Measurements from ENCODE around the gene STH. TPM values are rescaled to one million over a fixed set of nuclear protein-coding genes. Genes with fewer than 3 reads are reported as not detected.

The STH gene
- total and polyA plus RNA-seq, 10 of the 15 experiments (the other 5 are each of a cell fraction or from before 2014, with no cell fraction given) = not detected

GRCh38 chr17:46031440-46031839, 32.4 kb downstream of the STH start (continued):
- no peak for TF ChIP-seq CREB1 (IDR thresholded peaks at IDR 0.05; ENCODE audit: low read depth)
- TF ChIP-seq IRF4 (IDR thresholded peaks at IDR 0.05; ENCODE audit: low read depth, low read length) = no peak
- TF ChIP-seq BCLAF1 (IDR thresholded peaks at IDR 0.05) = no peak
- no peak for TF ChIP-seq NR2C2 (IDR thresholded peaks at IDR 0.05; ENCODE audit: borderline replicate concordance, control insufficient read depth, insufficient read length, low read depth)
- TF ChIP-seq RB1 (IDR thresholded peaks at IDR 0.05; ENCODE audit: borderline replicate concordance) = no peak
- no peak for TF ChIP-seq TCF3 (IDR thresholded peaks at IDR 0.05; ENCODE audit: borderline replicate concordance, insufficient read depth, low read depth, low read length)
- TF ChIP-seq BMI1 (IDR thresholded peaks at IDR 0.05; ENCODE audit: borderline replicate concordance) = no peak
- TF ChIP-seq PAX8 (IDR thresholded peaks at IDR 0.05) = no peak
- no peak for TF ChIP-seq USF2 (IDR thresholded peaks at IDR 0.05; ENCODE audit: borderline replicate concordance, low read depth, low read length)
- TF ChIP-seq ZSCAN29 (IDR thresholded peaks at IDR 0.05) = no peak

GRCh38 chr17:46031920-46032319, 32.9 kb downstream of the STH start:
- H4K20me1 ChIP-seq (ENCODE audit: control insufficient read depth, insufficient read depth) = no peaks in the 10 kb centered on the region
- H2AFZ ChIP-seq (ENCODE audit: control insufficient read depth, low read depth, low read length) = no peak overlapping the region
- H3K79me2 ChIP-seq (ENCODE audit: control insufficient read depth, insufficient read depth, low read length) = no peaks in the 10 kb centered on the region
- no peak overlapping the region for H3K4me2 ChIP-seq (ENCODE audit: control insufficient read depth, insufficient read depth)
- H3K27me3 ChIP-seq (replicated peaks in 1 of 2; ENCODE audit: control insufficient read depth in 2 of 2, insufficient read depth in 2 of 2, low read length in 1 of 2) = no peaks in the 10 kb centered on the region
- ChIA-PET RAD21 (ENCODE audit: unreplicated experiment) (no interaction called here), CTCF (interaction anchor here (0.6 kb wide), 1 partner anchor 30 kb away, joined by 3 read pairs; no protein-coding TSS in a partner anchor), SMC1A (ENCODE audit: uncharacterized antibody, unreplicated experiment) (no interaction called here), POLR2A (no interaction called here)
- 93% methylated on average over 8 of the region's 8 CpGs for WGBS (ENCODE audit: insufficient coverage, insufficient replicate concordance, low lambda C conversion rate, missing lambda C conversion rate)
- in situ Hi-C loops (cut with MboI) = no loop called here
- peaks cover 26 to 43% of the 10 kb centered on the region in 2 experiments for H3K36me3 ChIP-seq (ENCODE audit: control insufficient read depth in 2 of 2, insufficient read depth in 2 of 2, low read length in 1 of 2)
- intact Hi-C loops (cut with micrococcal nuclease; ENCODE audit: unreplicated experiment) = no loop called here
- H3K4me1 ChIP-seq (ENCODE audit: control insufficient read depth, insufficient read depth, low read length) = peaks cover 15% of the 10 kb centered on the region
- no peak overlapping the region for H3K27ac ChIP-seq (ENCODE audit: control insufficient read depth, insufficient read depth)
- no peak overlapping the region for H3K4me3 ChIP-seq
- ATAC-seq (no peak), FAIRE-seq (no peak), DNase-seq (ENCODE audit: low read depth, low spot score) (no peak)
- no TSS peak for BruUV-seq (replicated peaks)
- no peaks in the 10 kb centered on the region for H3K9me3 ChIP-seq (replicated peaks; ENCODE audit: control insufficient read depth, insufficient read depth, low read length)
- H3K9ac ChIP-seq (ENCODE audit: control insufficient read depth, insufficient read depth, low read length) = no peak overlapping the region
- TF ChIP-seq CBX3 (IDR thresholded peaks at IDR 0.05; ENCODE audit: borderline replicate concordance, low read depth) (no peak), REST (IDR thresholded peaks at IDR 0.05; ENCODE audit: low read depth, low read length) (no peak), SKIL (IDR thresholded peaks at IDR 0.05; ENCODE audit: low read depth, poor library complexity, severe bottlenecking) (no peak), KDM1A (IDR thresholded peaks at IDR 0.05; ENCODE audit: borderline replicate concordance) (no peak), POU2F2 (IDR thresholded peaks at IDR 0.05; ENCODE audit: borderline replicate concordance, low read depth, low read length) (no peak), POLR2A (IDR thresholded peaks at IDR 0.05; ENCODE audit: low read depth, low read length) (no peak)

All from GM12878 (cell line).